ENCODE data around the gene HTRA1.

GRCh38 chr10:122554131-122555036, 93.0 kb downstream of the HTRA1 start:
- TF ChIP-seq JUN (IDR thresholded peaks at IDR 0.05; ENCODE audit: borderline replicate concordance, low read depth, low read length), result no peak
- TF ChIP-seq JUN (CRISPR knock-in tag; IDR thresholded peaks at IDR 0.05; ENCODE audit: borderline replicate concordance), result no peak
- no peak for TF ChIP-seq CC2D1A (IDR thresholded peaks at IDR 0.05)
- no peak for TF ChIP-seq POLR2A (conservative IDR thresholded peaks at IDR 0.05)
- no peak for TF ChIP-seq KDM1A (IDR thresholded peaks at IDR 0.05)
- TF ChIP-seq HMG20B (CRISPR knock-in tag; IDR thresholded peaks at IDR 0.05), result no peak
- TF ChIP-seq ZNF232 (CRISPR knock-in tag; IDR thresholded peaks at IDR 0.05), result no peak
- TF ChIP-seq TCF7L2 (IDR thresholded peaks at IDR 0.05; ENCODE audit: low read depth, low read length), result no peak
- TF ChIP-seq CBX5 (IDR thresholded peaks at IDR 0.05; ENCODE audit: borderline replicate concordance, low read depth), result no peak
- no peak for TF ChIP-seq GTF2F1 (IDR thresholded peaks at IDR 0.05; ENCODE audit: low read depth, low read length)
- TF ChIP-seq CTCF (IDR thresholded peaks at IDR 0.05 in 2 of 3, conservative IDR thresholded peaks at IDR 0.05 in 1 of 3; ENCODE audit: insufficient read depth in 2 of 3, low read depth in 1 of 3, low read length in 3 of 3), result no peak
- no peak for TF ChIP-seq ETS1 (conservative IDR thresholded peaks at IDR 0.05; ENCODE audit: control insufficient read depth, low read depth, low read length)
- TF ChIP-seq EZH2 (IDR thresholded peaks at IDR 0.05; ENCODE audit: borderline replicate concordance, low read depth, low read length), result no peak
- no peak for TF ChIP-seq SMAD3 (CRISPR knock-in tag; conservative IDR thresholded peaks at IDR 0.05)

Measured in K562 (cell line).